GM23338 (cell line): ENCODE data around the gene MYO3B.

Source experiments
- EZH2 ChIP-seq: fragments of 200-600 bp; sonication (generic); IDR thresholded peaks from one replicate; pipeline ENCODE4 v1.8.0; 2017; ENCODE audit warnings: antibody characterized with exemption, mild to moderate bottlenecking, low read depth; ENCODE audit not compliant: unreplicated experiment
- EZH2phosphoT487 ChIP-seq: fragments of 200-600 bp; sonication (generic); IDR thresholded peaks from one replicate; pipeline ENCODE4 v1.8.1; 2018; ENCODE audit warnings: antibody characterized with exemption; ENCODE audit not compliant: unreplicated experiment
- JUNB ChIP-seq: IDR thresholded peaks from one replicate; pipeline ENCODE4 v1.6.1; 2016; ENCODE audit warnings: antibody characterized with exemption; ENCODE audit not compliant: unreplicated experiment
- POLR2AphosphoS5 ChIP-seq: IDR thresholded peaks from 2 replicates; pipeline ENCODE4 v1.6.1; 2016; ENCODE audit warnings: antibody characterized with exemption, low read depth
- TF ChIP-seq, protein P1 (sequence below), 2 experiments: fragments of 200-600 bp in 1 of 2; sonication (generic) in 1 of 2; conservative IDR thresholded peaks; 2 replicates each; pipeline versions ENCODE4 v1.5.1 to v1.6.1; 2016 to 2017; ENCODE audit warnings: antibody characterized with exemption in 2 of 2, low read depth in 2 of 2, mild to moderate bottlenecking in 2 of 2, moderate library complexity in 1 of 2
- TF ChIP-seq, protein P2 (sequence below): IDR thresholded peaks from one replicate; pipeline ENCODE4 v1.6.1; 2018; ENCODE audit warnings: antibody characterized with exemption; ENCODE audit not compliant: unreplicated experiment
- TF ChIP-seq, protein P3 (sequence below): IDR thresholded peaks from 2 replicates; pipeline ENCODE4 v1.6.1; 2016; ENCODE audit warnings: antibody characterized with exemption

DNA sequence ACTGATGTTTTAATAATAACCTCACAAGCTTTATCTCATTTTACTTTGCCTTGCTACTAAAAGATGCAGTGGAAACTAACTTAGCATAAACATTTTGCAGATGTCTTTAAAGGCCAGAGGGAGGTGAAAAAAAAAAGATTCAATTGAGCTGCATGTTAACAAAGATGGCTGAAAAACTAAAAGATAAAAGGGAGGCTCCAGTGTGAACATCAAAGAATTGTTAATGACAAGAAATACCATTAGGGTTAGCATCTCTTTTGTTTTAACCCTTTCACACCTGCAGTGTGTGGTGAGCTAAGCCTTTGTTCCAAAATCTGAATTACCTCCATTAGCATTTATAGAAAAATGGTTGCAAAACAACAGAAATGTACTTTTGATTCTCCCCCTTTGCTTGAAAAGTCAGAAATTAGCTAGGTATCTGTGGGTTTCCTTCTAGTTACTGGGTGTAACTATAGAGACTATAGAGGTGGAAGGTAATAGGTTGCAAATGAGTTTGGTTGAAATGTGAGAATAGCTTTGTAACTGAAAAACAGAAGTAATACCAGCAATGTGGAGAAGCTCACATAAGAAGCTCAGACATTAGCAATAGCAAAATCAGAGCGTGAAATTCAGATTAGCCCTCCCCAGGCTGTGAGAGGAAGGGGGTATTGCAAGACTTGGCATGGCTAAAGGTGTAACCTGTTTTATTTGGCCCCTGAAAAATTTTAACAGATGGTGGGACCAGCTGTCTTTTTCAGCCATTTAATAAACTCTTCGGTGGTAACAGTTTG, 502.4 kb downstream of the MYO3B start:
- TF ChIP-seq, protein P1, sequence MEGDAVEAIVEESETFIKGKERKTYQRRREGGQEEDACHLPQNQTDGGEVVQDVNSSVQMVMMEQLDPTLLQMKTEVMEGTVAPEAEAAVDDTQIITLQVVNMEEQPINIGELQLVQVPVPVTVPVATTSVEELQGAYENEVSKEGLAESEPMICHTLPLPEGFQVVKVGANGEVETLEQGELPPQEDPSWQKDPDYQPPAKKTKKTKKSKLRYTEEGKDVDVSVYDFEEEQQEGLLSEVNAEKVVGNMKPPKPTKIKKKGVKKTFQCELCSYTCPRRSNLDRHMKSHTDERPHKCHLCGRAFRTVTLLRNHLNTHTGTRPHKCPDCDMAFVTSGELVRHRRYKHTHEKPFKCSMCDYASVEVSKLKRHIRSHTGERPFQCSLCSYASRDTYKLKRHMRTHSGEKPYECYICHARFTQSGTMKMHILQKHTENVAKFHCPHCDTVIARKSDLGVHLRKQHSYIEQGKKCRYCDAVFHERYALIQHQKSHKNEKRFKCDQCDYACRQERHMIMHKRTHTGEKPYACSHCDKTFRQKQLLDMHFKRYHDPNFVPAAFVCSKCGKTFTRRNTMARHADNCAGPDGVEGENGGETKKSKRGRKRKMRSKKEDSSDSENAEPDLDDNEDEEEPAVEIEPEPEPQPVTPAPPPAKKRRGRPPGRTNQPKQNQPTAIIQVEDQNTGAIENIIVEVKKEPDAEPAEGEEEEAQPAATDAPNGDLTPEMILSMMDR (conservative IDR thresholded peaks at IDR 0.05; ENCODE audit: low read depth in 2 of 2), result no peak
- no peak for TF ChIP-seq EZH2
- TF ChIP-seq, protein P2, sequence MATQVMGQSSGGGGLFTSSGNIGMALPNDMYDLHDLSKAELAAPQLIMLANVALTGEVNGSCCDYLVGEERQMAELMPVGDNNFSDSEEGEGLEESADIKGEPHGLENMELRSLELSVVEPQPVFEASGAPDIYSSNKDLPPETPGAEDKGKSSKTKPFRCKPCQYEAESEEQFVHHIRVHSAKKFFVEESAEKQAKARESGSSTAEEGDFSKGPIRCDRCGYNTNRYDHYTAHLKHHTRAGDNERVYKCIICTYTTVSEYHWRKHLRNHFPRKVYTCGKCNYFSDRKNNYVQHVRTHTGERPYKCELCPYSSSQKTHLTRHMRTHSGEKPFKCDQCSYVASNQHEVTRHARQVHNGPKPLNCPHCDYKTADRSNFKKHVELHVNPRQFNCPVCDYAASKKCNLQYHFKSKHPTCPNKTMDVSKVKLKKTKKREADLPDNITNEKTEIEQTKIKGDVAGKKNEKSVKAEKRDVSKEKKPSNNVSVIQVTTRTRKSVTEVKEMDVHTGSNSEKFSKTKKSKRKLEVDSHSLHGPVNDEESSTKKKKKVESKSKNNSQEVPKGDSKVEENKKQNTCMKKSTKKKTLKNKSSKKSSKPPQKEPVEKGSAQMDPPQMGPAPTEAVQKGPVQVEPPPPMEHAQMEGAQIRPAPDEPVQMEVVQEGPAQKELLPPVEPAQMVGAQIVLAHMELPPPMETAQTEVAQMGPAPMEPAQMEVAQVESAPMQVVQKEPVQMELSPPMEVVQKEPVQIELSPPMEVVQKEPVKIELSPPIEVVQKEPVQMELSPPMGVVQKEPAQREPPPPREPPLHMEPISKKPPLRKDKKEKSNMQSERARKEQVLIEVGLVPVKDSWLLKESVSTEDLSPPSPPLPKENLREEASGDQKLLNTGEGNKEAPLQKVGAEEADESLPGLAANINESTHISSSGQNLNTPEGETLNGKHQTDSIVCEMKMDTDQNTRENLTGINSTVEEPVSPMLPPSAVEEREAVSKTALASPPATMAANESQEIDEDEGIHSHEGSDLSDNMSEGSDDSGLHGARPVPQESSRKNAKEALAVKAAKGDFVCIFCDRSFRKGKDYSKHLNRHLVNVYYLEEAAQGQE, result no peak
- no peak for TF ChIP-seq POLR2AphosphoS5
- TF ChIP-seq EZH2phosphoT487, result no peak
- TF ChIP-seq, protein P3, sequence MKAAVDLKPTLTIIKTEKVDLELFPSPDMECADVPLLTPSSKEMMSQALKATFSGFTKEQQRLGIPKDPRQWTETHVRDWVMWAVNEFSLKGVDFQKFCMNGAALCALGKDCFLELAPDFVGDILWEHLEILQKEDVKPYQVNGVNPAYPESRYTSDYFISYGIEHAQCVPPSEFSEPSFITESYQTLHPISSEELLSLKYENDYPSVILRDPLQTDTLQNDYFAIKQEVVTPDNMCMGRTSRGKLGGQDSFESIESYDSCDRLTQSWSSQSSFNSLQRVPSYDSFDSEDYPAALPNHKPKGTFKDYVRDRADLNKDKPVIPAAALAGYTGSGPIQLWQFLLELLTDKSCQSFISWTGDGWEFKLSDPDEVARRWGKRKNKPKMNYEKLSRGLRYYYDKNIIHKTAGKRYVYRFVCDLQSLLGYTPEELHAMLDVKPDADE, result no peak
- no peak for TF ChIP-seq JUNB
